ENCODE results near the gene KRTAP1-1.
A peak's percentile ranks its signal among the peaks of the same experiment; 100 is the strongest.
"Not testable (repeated sequence)": the region's sequence is repeated elsewhere in the genome, so short reads cannot be mapped to it uniquely, and the experiment has no call there.

Gene KRTAP1-1

GRCh38 chr17:41040783-41041571 lies at the start of gene KRTAP1-1:
TSS of gene KRTAP1-1 (minus strand) at chr17:41041450. CDS start at chr17:41041397, 53 bp downstream.
- peak; percentile 47 for DNase-seq

- not testable (repeated sequence) for DNase-seq
Observed at GRCh38 chr17:41088760-41089352, 47.6 kb upstream of the KRTAP1-1 start.

GRCh38 chr17:41084100-41084856 lies 43.0 kb upstream of the KRTAP1-1 start, which contains the start of gene KRTAP4-7:
TSS of gene KRTAP4-7 (plus strand) at chr17:41084150. CDS start at chr17:41084207, 57 bp downstream.
- DNase-seq: not testable (repeated sequence)

- not testable (repeated sequence) for DNase-seq
Observed at GRCh38 chr17:41083427-41083826, 42.2 kb upstream of the KRTAP1-1 start.

- DNase-seq: no peak
Observed at GRCh38 chr17:41082626-41083025, 41.4 kb upstream of the KRTAP1-1 start.

- DNase-seq: no peak
Observed at GRCh38 chr17:41076788-41077187, 35.5 kb upstream of the KRTAP1-1 start.

- no peak for DNase-seq
Observed at GRCh38 chr17:41073676-41074075, 32.4 kb upstream of the KRTAP1-1 start.

GRCh38 chr17:41071606-41072360 lies 30.5 kb upstream of the KRTAP1-1 start:
- no peak for DNase-seq

- DNase-seq: no peak
Observed at GRCh38 chr17:41069031-41069430, 27.8 kb upstream of the KRTAP1-1 start.

- no peak for DNase-seq
Observed at GRCh38 chr17:41067281-41067680, 26.0 kb upstream of the KRTAP1-1 start.

GRCh38 chr17:41065829-41066624 lies 24.8 kb upstream of the KRTAP1-1 start, which contains the start of gene KRTAP2-4:
TSS of gene KRTAP2-4 (minus strand) at chr17:41065879. CDS start at chr17:41065845, 34 bp downstream.
- no peak for DNase-seq

GRCh38 chr17:41065016-41065689 lies 23.9 kb upstream of the KRTAP1-1 start:
- not testable (repeated sequence) for DNase-seq

- DNase-seq: no peak
Observed at GRCh38 chr17:41064301-41064700, 23.1 kb upstream of the KRTAP1-1 start.

- DNase-seq: no peak
Observed at GRCh38 chr17:41063449-41063848, 22.2 kb upstream of the KRTAP1-1 start.

GRCh38 chr17:41061964-41062363 lies 20.7 kb upstream of the KRTAP1-1 start:
- no peak for DNase-seq

GRCh38 chr17:41060052-41060604 lies 18.9 kb upstream of the KRTAP1-1 start, which contains the start of gene KRTAP2-3:
TSS of gene KRTAP2-3 (minus strand) at chr17:41060114. CDS start at chr17:41060050, 64 bp downstream.
- no peak for DNase-seq

GRCh38 chr17:41059276-41060051 lies 18.2 kb upstream of the KRTAP1-1 start:
- not testable (repeated sequence) for DNase-seq

- no peak for DNase-seq
Observed at GRCh38 chr17:41058741-41059140, 17.5 kb upstream of the KRTAP1-1 start.

- no peak for DNase-seq
Observed at GRCh38 chr17:41057547-41057946, 16.3 kb upstream of the KRTAP1-1 start.

GRCh38 chr17:41055130-41055529 lies 13.9 kb upstream of the KRTAP1-1 start, which contains the start of gene KRTAP2-2:
TSS of gene KRTAP2-2 (minus strand) at chr17:41055230. CDS start at chr17:41055211, 19 bp downstream.
- DNase-seq: not testable (repeated sequence)
